Type B pancreatic cell (in vitro differentiated cells): ENCODE results near the gene CABP7. TPM values are rescaled to one million over a fixed set of nuclear protein-coding genes. Genes with fewer than 3 reads are reported as not detected.

Experiments
- DNase-seq: peaks from one replicate; pipeline ENCODE4 v3.0.0; 2021; ENCODE audit warnings: mixed read lengths; ENCODE audit not compliant: unreplicated experiment; ENCODE audit errors: extremely low spot score
- H3K27ac Mint-ChIP-seq: 2 replicates; pipeline ENCODE4 v1.8.0; 2021; ENCODE audit warnings: mild to moderate bottlenecking, mixed read lengths
- H3K27me3 Mint-ChIP-seq: 2 replicates; pipeline ENCODE4 v1.8.0; 2021; ENCODE audit warnings: mixed read lengths
- H3K36me3 Mint-ChIP-seq: 2 replicates; pipeline ENCODE4 v1.8.0; 2021; ENCODE audit warnings: mixed read lengths
- H3K4me1 Mint-ChIP-seq: one replicate; pipeline ENCODE4 v1.8.0; 2021; ENCODE audit warnings: mixed read lengths; ENCODE audit not compliant: unreplicated experiment
- H3K4me3 Mint-ChIP-seq: 2 replicates; pipeline ENCODE4 v1.8.0; 2021; ENCODE audit warnings: mild to moderate bottlenecking, mixed read lengths
- H3K9me3 Mint-ChIP-seq: 2 replicates; pipeline ENCODE4 v1.8.0; 2021; ENCODE audit warnings: mixed read lengths
- total RNA-seq: library from RNA; stranded (reverse); gene quantifications from 2 replicates; pipeline ENCODE4 v1.2.1, GENCODE V29; 2021; ENCODE audit warnings: low replicate concordance
- TF ChIP-seq, protein P1 (sequence below): fragments of 200-600 bp; sonication (generic); conservative IDR thresholded peaks from 2 replicates; pipeline ENCODE4 v1.5.0; 2021; ENCODE audit warnings: antibody characterized with exemption, mild to moderate bottlenecking

CABP7 gene
- total RNA-seq, 1 donor from 2014 or later: 1.7 TPM

DNA sequence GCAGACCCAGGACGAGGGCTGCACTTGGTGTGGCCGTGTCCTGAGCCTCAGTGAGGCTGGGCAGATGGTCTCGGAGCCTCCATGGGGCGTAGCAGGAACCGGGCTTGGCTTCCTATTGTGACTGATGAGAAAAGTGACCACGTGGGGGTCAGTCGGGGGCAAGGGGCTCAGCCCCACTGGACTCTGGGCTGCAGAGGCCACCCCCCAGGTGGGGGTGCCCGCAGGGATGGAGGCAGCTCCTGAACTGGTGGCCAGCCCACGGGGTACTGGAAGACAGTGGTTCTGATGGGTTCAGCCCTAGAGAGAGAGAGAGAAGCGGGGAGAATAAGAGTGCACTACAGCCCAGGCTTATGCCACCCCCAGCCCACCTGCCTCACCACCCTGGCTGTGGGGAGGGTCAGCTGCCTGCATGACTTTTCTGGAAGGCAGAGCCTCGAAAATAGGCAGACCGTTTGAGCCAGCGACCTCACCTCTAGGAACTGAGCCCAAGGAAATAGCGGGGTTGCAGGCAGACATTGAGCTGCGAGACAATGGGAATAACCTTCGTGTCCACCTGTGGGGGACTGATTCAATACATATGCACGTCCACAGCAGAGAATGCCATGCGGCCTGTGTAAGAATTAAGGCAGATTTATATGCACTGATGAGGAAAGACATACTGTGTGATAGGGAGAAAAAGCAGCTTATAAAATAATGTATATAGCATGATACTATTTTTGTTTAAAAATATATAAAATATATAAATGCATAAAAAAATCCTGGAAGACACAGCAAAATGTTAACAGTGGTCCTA, 11.5 kb downstream of the CABP7 start:
- no peak overlapping the region for H3K4me3 Mint-ChIP-seq
- TF ChIP-seq, protein P1, sequence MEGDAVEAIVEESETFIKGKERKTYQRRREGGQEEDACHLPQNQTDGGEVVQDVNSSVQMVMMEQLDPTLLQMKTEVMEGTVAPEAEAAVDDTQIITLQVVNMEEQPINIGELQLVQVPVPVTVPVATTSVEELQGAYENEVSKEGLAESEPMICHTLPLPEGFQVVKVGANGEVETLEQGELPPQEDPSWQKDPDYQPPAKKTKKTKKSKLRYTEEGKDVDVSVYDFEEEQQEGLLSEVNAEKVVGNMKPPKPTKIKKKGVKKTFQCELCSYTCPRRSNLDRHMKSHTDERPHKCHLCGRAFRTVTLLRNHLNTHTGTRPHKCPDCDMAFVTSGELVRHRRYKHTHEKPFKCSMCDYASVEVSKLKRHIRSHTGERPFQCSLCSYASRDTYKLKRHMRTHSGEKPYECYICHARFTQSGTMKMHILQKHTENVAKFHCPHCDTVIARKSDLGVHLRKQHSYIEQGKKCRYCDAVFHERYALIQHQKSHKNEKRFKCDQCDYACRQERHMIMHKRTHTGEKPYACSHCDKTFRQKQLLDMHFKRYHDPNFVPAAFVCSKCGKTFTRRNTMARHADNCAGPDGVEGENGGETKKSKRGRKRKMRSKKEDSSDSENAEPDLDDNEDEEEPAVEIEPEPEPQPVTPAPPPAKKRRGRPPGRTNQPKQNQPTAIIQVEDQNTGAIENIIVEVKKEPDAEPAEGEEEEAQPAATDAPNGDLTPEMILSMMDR: no peak
- H3K4me1 Mint-ChIP-seq: peaks cover 4% of the 10 kb centered on the region
- H3K36me3 Mint-ChIP-seq: no peaks in the 10 kb centered on the region
- DNase-seq: no peak
- H3K27ac Mint-ChIP-seq: no peak overlapping the region
- H3K9me3 Mint-ChIP-seq: no peaks in the 10 kb centered on the region
- H3K27me3 Mint-ChIP-seq: peaks cover 3% of the 10 kb centered on the region

DNA sequence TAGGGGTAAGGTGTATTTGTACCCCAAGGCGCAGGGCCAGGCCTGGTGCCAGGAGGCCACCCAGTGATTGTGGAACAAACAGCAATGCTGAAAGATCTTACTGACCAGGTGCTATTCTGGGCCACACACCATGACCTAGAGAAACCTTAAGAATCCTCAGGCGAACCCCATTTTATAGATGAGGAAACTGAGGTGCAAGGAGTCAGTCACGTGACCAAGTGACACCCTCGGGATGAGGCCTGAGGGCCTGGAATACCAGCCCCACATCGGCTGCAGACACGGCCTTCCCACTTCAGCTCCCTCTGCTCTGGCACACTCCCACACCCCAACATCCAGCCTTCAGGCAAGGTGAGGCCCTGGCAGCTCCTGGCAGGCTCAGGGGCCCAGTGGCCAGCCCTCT, 13.1 kb downstream of the CABP7 start:
- TF ChIP-seq, protein P1: no peak
- H3K27ac Mint-ChIP-seq: no peak overlapping the region
- no peak overlapping the region for H3K4me3 Mint-ChIP-seq
- DNase-seq: no peak
- H3K27me3 Mint-ChIP-seq: no peaks in the 10 kb centered on the region
- no peaks in the 10 kb centered on the region for H3K9me3 Mint-ChIP-seq
- H3K4me1 Mint-ChIP-seq: peaks cover 4% of the 10 kb centered on the region
- no peaks in the 10 kb centered on the region for H3K36me3 Mint-ChIP-seq

DNA sequence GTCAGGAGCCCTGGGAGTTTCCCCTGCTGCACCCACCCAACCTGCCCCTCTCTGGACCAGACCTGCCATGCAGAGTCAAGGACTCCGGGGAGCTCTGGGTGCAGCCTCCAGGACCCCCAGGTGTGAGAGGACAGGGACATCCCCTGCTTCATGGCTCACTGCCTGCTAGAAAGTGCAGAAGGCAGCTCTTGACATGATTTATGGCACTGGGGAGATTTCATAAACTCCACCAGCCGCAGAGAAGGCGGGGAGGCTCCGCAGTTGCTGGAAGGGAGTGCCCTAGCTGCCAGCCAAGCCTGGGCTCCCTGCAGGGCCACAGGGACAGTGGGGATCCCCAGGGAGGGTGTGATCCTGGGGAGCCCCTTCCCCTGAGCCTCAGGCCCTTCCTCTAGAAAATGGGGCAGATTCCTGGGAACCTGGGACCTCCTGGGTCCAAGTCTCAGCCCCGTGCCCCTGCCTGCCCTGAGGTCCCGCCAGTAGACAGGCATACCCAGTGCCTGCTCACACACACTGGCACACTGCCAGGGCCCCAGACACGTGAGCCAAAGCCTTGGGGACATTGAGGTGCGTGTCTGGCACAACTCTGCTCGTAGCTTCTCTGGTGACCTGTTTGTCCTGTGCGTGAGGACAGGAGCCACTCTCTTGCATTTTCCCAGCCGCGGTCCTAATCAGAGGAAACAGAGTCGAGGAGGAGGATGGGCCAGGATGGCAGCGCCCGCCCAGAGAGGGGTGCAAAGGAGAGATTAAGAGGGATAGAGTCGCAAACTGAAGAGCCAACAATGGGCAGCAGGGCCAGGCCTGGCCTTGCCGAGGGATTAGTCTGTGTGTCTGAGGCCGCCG, 13.8 kb downstream of the CABP7 start:
- H3K27me3 Mint-ChIP-seq: no peaks in the 10 kb centered on the region
- H3K9me3 Mint-ChIP-seq: no peaks in the 10 kb centered on the region
- H3K4me3 Mint-ChIP-seq: no peak overlapping the region
- no peak for DNase-seq
- H3K4me1 Mint-ChIP-seq: peaks cover 4% of the 10 kb centered on the region
- H3K36me3 Mint-ChIP-seq: no peaks in the 10 kb centered on the region
- TF ChIP-seq, protein P1: no peak
- no peak overlapping the region for H3K27ac Mint-ChIP-seq

DNA sequence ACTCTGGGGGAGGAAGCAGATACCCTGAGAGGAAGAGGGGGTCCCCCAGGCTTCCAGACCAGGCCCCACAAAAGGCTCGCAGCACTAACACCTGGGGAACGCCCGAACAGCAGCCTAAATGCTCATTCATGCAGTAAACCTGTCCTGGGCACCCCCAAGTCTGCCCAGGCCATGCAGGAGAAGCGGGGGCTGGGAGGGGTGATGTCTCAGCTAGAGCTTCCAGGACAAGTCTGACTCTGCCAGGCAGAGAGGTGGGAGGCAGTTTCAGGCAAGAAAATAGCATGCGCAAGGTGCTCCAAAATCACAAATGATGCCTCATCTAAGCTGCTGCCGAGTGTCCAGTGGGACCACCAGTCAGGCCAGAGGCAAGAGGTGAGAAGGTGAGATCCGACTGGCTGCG, 14.6 kb downstream of the CABP7 start:
- no peak overlapping the region for H3K27ac Mint-ChIP-seq
- DNase-seq: no peak
- no peak overlapping the region for H3K4me3 Mint-ChIP-seq
- TF ChIP-seq, protein P1: no peak
- H3K4me1 Mint-ChIP-seq: peaks cover 4% of the 10 kb centered on the region
- no peaks in the 10 kb centered on the region for H3K36me3 Mint-ChIP-seq
- no peaks in the 10 kb centered on the region for H3K9me3 Mint-ChIP-seq
- H3K27me3 Mint-ChIP-seq: no peaks in the 10 kb centered on the region

DNA sequence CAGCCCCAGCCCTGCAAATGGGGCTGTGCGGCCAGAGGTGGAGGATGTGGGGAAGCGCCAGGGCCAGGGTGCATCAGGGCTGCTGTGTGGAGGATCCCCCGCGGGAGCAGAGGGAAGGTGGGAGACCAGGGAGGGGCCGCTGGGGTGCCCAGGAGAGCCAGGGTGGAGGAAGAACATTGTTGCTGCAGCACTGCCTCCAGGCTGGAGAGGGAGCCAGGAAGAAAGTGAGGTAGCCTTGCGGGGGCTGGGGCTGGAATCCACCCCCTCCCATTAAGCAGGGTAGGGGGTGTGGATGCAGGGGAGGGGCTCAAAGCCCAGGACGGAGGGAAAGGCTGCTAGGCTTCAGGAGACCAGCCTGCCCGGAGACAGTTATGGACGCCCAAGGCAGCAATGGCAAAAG, 15.0 kb downstream of the CABP7 start:
- Mint-ChIP-seq H3K4me3 (no peak overlapping the region), H3K27me3 (no peaks in the 10 kb centered on the region), H3K36me3 (no peaks in the 10 kb centered on the region), H3K27ac (no peak overlapping the region), H3K4me1 (peaks cover 4% of the 10 kb centered on the region), H3K9me3 (no peaks in the 10 kb centered on the region)
- DNase-seq: no peak
- TF ChIP-seq, protein P1: no peak
